H9 (cell line): Measurements from ENCODE around the gene URAD. TPM values are rescaled to one million over a fixed set of nuclear protein-coding genes. Genes with fewer than 3 reads are reported as not detected.
A peak's percentile ranks its signal among the peaks of the same experiment; 100 is the strongest.

Experiments
- DNase-seq: peaks from one replicate; pipeline ENCODE4 v3.0.0-alpha.2; 2017
- H2AFZ ChIP-seq: one replicate; pipeline ENCODE4 v1.6.1; 2013; ENCODE audit warnings: mild to moderate bottlenecking, low read length, control low read depth, moderate library complexity
- H2AK5ac ChIP-seq: 2 replicates; pipeline ENCODE4 v1.6.1; 2013; ENCODE audit warnings: low read length, control low read depth, mixed read lengths; ENCODE audit not compliant: insufficient read length
- H2BK120ac ChIP-seq: one replicate; pipeline ENCODE4 v1.6.1; 2013; ENCODE audit warnings: low read depth, mild to moderate bottlenecking, low read length, control low read depth, inconsistent platforms; ENCODE audit not compliant: poor library complexity, severe bottlenecking
- H2BK12ac ChIP-seq: 2 replicates; pipeline ENCODE4 v1.6.1; 2013; ENCODE audit warnings: low read length, control low read depth, mixed read lengths, low read depth; ENCODE audit not compliant: insufficient read length
- H2BK15ac ChIP-seq: 2 replicates; pipeline ENCODE4 v1.6.1; 2013; ENCODE audit warnings: low read depth, low read length, control low read depth
- H2BK20ac ChIP-seq: one replicate; pipeline ENCODE4 v1.6.1; 2013; ENCODE audit warnings: low read depth, mild to moderate bottlenecking, low read length, control low read depth, inconsistent platforms; ENCODE audit not compliant: poor library complexity, severe bottlenecking
- H2BK5ac ChIP-seq: 2 replicates; pipeline ENCODE4 v1.6.1; 2013; ENCODE audit warnings: low read length, control low read depth, mixed read lengths; ENCODE audit not compliant: insufficient read length
- H3K14ac ChIP-seq: 2 replicates; pipeline ENCODE4 v1.6.1; 2013; ENCODE audit warnings: low read length, control low read depth; ENCODE audit not compliant: insufficient read depth
- H3K18ac ChIP-seq: 2 replicates; pipeline ENCODE4 v1.6.1; 2013; ENCODE audit warnings: low read depth, mild to moderate bottlenecking, mixed read lengths, low read length, control low read depth; ENCODE audit not compliant: insufficient read length
- H3K23ac ChIP-seq: 2 replicates; pipeline ENCODE4 v1.6.1; 2013; ENCODE audit warnings: low read length, control low read depth, mixed read lengths, low read depth; ENCODE audit not compliant: insufficient read length
- H3K23me2 ChIP-seq: 2 replicates; pipeline ENCODE4 v1.6.1; 2013; ENCODE audit warnings: low read depth, mild to moderate bottlenecking, mixed read lengths, low read length, control low read depth; ENCODE audit not compliant: insufficient read length, poor library complexity, severe bottlenecking
- H3K27ac ChIP-seq: 2 replicates; pipeline ENCODE4 v1.5.1; 2013; ENCODE audit warnings: low read length, control low read depth, mixed read lengths, low read depth; ENCODE audit not compliant: insufficient read length
- H3K27me3 ChIP-seq: 2 replicates; pipeline ENCODE4 v1.6.1; 2013; ENCODE audit warnings: low read length, control low read depth, inconsistent platforms; ENCODE audit not compliant: insufficient read depth
- H3K4ac ChIP-seq: 2 replicates; pipeline ENCODE4 v1.6.1; 2013; ENCODE audit warnings: low read depth, mild to moderate bottlenecking, control low read depth, inconsistent platforms, low read length, moderate library complexity
- H3K4me1 ChIP-seq: 2 replicates; pipeline ENCODE4 v1.6.1; 2013; ENCODE audit warnings: low read length, control low read depth, inconsistent platforms; ENCODE audit not compliant: insufficient read depth
- H3K4me2 ChIP-seq: 2 replicates; pipeline ENCODE4 v1.6.1; 2013; ENCODE audit warnings: low read length, control low read depth, mixed read lengths; ENCODE audit not compliant: insufficient read length, insufficient read depth
- H3K56ac ChIP-seq: 2 replicates; pipeline ENCODE4 v1.6.1; 2013; ENCODE audit warnings: low read depth, mild to moderate bottlenecking, mixed read lengths, low read length, control low read depth; ENCODE audit not compliant: insufficient read length
- H3K79me1 ChIP-seq: 2 replicates; pipeline ENCODE4 v1.6.1; 2013; ENCODE audit warnings: low read depth, mild to moderate bottlenecking, moderate library complexity, low read length, control low read depth, inconsistent platforms; ENCODE audit not compliant: insufficient read depth, poor library complexity, severe bottlenecking
- H3K79me2 ChIP-seq: 2 replicates; pipeline ENCODE4 v1.6.1; 2013; ENCODE audit warnings: low read length, control low read depth, inconsistent platforms; ENCODE audit not compliant: insufficient read depth
- H3K9ac ChIP-seq: 2 replicates; pipeline ENCODE4 v1.6.1; 2013; ENCODE audit warnings: low read length, control low read depth, mixed read lengths; ENCODE audit not compliant: insufficient read length; ENCODE audit errors: extremely low read depth
- H3K9me3 ChIP-seq: one replicate; pipeline ENCODE4 v1.6.1; 2013; ENCODE audit warnings: low read depth, low read length, inconsistent platforms; ENCODE audit not compliant: control insufficient read depth
- H3T11ph ChIP-seq: one replicate; pipeline ENCODE4 v1.6.1; 2013; ENCODE audit warnings: mild to moderate bottlenecking, low read length, control low read depth, inconsistent platforms
- H4K20me1 ChIP-seq: one replicate; pipeline ENCODE4 v1.6.1; 2013; ENCODE audit not compliant: control insufficient read depth, insufficient read length, insufficient read depth
- H4K5ac ChIP-seq: 2 replicates; pipeline ENCODE4 v1.6.1; 2013; ENCODE audit warnings: low read depth, mild to moderate bottlenecking, mixed read lengths, low read length, control low read depth; ENCODE audit not compliant: insufficient read length
- H4K8ac ChIP-seq: replicated peaks from 2 replicates; pipeline ENCODE4 v1.6.1; 2013; ENCODE audit warnings: low read length, control low read depth, mixed read lengths, low read depth; ENCODE audit not compliant: insufficient read length
- H4K91ac ChIP-seq: 2 replicates; pipeline ENCODE4 v1.6.1; 2013; ENCODE audit warnings: low read depth, mild to moderate bottlenecking, moderate library complexity, mixed read lengths, low read length, control low read depth; ENCODE audit not compliant: insufficient read length
- H3K27ac Mint-ChIP-seq, 3 experiments: 2 replicates in 2 of 3; 3 replicates in 1 of 3; pipeline ENCODE4 v1.8.0; 2020 to 2021; ENCODE audit warnings: mixed read lengths in 3 of 3, mild to moderate bottlenecking in 1 of 3, moderate library complexity in 1 of 3
- H3K27me3 Mint-ChIP-seq: 2 replicates; pipeline ENCODE4 v1.8.0; 2021; ENCODE audit warnings: low read depth, mild to moderate bottlenecking, moderate library complexity, mixed read lengths
- H3K36me3 Mint-ChIP-seq, 3 experiments: 2 replicates in 2 of 3; 3 replicates in 1 of 3; pipeline ENCODE4 v1.8.0; 2020 to 2021; ENCODE audit warnings: low read depth in 3 of 3, mixed read lengths in 3 of 3; ENCODE audit not compliant: insufficient read depth in 1 of 3
- H3K4me1 Mint-ChIP-seq, 2 experiments: 2 replicates each; pipeline ENCODE4 v1.8.0; 2020; ENCODE audit warnings: mixed read lengths in 2 of 2
- H3K4me3 Mint-ChIP-seq, 2 experiments: 2 replicates in 1 of 2; 3 replicates in 1 of 2; pipeline ENCODE4 v1.8.0; 2020 to 2021; ENCODE audit warnings: mild to moderate bottlenecking in 2 of 2, mixed read lengths in 2 of 2, moderate library complexity in 1 of 2
- H3K9me3 Mint-ChIP-seq, 2 experiments: 2 replicates in 1 of 2; 3 replicates in 1 of 2; pipeline ENCODE4 v1.8.0; 2020; ENCODE audit warnings: mild to moderate bottlenecking in 2 of 2, mixed read lengths in 2 of 2, moderate library complexity in 1 of 2
- CTCF ChIP-seq: fragments of 200-600 bp; sonication (generic); conservative IDR thresholded peaks from 3 replicates; pipeline ENCODE4 v1.8.0; 2021; ENCODE audit warnings: antibody characterized with exemption, mild to moderate bottlenecking
- WGBS: extraction: QIAGEN DNeasy Blood & Tissue Kit; methylation state at CpG from one replicate; pipeline ENCODE4 v1.1.7; 2013; ENCODE audit warnings: missing lambda C conversion rate, low lambda C conversion rate, mixed read lengths; ENCODE audit not compliant: insufficient read length; ENCODE audit errors: extremely low coverage; 5-methylcytosine and 5-hydroxymethylcytosine counted together
- total RNA-seq: library from RNA; stranded (reverse); gene quantifications from 2 replicates; pipeline ENCODE4 v1.2.1, GENCODE V29; 2021

URAD gene
- total RNA-seq, 1 experiment from 2014 or later = not detected

- TF ChIP-seq CTCF = no peak
- H3K18ac ChIP-seq = no peak overlapping the region
- no peaks in the 10 kb centered on the region for H3K79me1 ChIP-seq
- no peak overlapping the region for H2BK120ac ChIP-seq
- H3K9ac ChIP-seq = no peak overlapping the region
- Mint-ChIP-seq H3K9me3 (peaks cover 7 to 24% of the 10 kb centered on the region in 2 experiments), H3K27ac (peak overlapping the region in 1 of 3 experiments; percentile 78; a peak in 1 of 7 replicates), H3K4me3 (peak overlapping the region in 1 of 2 experiments; percentile 60; a peak in 2 of 5 replicates), H3K4me1 (peaks cover 26 to 37% of the 10 kb centered on the region in 2 experiments), H3K36me3 (no peaks in the 10 kb centered on the region), H3K27me3 (peaks cover 100% of the 10 kb centered on the region)
- H4K20me1 ChIP-seq = peaks cover 4% of the 10 kb centered on the region
- no CpG with 5 or more reads among the region's 13 CpGs for WGBS
- no peak overlapping the region for H2BK15ac ChIP-seq
- H4K8ac ChIP-seq = no peak overlapping the region
- H3K79me2 ChIP-seq = no peaks in the 10 kb centered on the region
- peak; percentile 89 for DNase-seq
- H3K27me3 ChIP-seq = peaks cover 98% of the 10 kb centered on the region
- H3K56ac ChIP-seq = no peak overlapping the region
- no peak overlapping the region for H3K4ac ChIP-seq
- H2AFZ ChIP-seq = no peak overlapping the region
- no peaks in the 10 kb centered on the region for H3K9me3 ChIP-seq
- H3K23ac ChIP-seq = no peak overlapping the region
- H3K14ac ChIP-seq = no peak overlapping the region
- H3T11ph ChIP-seq = no peak overlapping the region
- H3K23me2 ChIP-seq = no peaks in the 10 kb centered on the region
- no peak overlapping the region for H3K27ac ChIP-seq
- peaks cover 9% of the 10 kb centered on the region for H3K4me1 ChIP-seq
- H2BK12ac ChIP-seq = no peak overlapping the region
- H4K91ac ChIP-seq = no peak overlapping the region
- no peak overlapping the region for H4K5ac ChIP-seq
- H2BK5ac ChIP-seq = no peak overlapping the region
- H3K4me2 ChIP-seq = peak overlapping the region; percentile 17
- H2BK20ac ChIP-seq = no peak overlapping the region
- H2AK5ac ChIP-seq = no peak overlapping the region
These were observed 17.3 kb downstream of the URAD start for GRCh38 chr13:27971236-27971645.
